ENCODE data around the gene TBR1. TPM values are rescaled to one million over a fixed set of nuclear protein-coding genes. Genes with fewer than 3 reads are reported as not detected.

The TBR1 gene
- total and polyA plus RNA-seq, 2 donors (not counting 3 experiments of a cell fraction or from before 2014, with no cell fraction given): 0.11 to 0.14 TPM

DNA sequence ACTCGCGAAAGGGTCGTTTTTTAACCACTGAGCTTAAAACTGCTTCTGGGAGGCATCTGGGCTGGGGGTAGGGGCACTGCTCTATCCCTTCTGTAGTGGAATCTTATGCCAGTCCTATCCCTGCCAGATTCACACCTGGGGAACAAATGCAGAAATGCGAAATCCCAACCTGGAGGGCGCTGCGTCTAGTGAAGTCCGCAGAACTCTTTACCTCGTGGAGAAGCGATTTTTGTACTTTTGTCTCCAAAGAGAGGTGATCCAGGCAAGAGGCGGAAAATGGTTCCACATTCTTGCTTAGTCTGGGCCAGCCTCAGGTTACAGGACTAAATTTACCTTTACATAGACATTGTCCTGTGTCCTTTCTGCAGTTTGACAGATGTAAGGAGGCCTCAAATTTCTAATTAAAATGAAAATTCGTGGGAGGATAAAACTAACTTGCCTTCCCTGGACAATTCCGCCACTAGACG, 10.4 kb downstream of the TBR1 start:
- TF ChIP-seq, protein P1, sequence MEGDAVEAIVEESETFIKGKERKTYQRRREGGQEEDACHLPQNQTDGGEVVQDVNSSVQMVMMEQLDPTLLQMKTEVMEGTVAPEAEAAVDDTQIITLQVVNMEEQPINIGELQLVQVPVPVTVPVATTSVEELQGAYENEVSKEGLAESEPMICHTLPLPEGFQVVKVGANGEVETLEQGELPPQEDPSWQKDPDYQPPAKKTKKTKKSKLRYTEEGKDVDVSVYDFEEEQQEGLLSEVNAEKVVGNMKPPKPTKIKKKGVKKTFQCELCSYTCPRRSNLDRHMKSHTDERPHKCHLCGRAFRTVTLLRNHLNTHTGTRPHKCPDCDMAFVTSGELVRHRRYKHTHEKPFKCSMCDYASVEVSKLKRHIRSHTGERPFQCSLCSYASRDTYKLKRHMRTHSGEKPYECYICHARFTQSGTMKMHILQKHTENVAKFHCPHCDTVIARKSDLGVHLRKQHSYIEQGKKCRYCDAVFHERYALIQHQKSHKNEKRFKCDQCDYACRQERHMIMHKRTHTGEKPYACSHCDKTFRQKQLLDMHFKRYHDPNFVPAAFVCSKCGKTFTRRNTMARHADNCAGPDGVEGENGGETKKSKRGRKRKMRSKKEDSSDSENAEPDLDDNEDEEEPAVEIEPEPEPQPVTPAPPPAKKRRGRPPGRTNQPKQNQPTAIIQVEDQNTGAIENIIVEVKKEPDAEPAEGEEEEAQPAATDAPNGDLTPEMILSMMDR (IDR thresholded peaks at IDR 0.05; ENCODE audit: extremely low read depth in 1 of 2, insufficient read depth in 1 of 2, low read depth in 1 of 2, low read length in 2 of 2): peak; percentile 56 to 60
- no peak for TF ChIP-seq EZH2 (IDR thresholded peaks at IDR 0.05; ENCODE audit: borderline replicate concordance, low read depth, low read length, severe bottlenecking)
- BruUV-seq (replicated peaks): no TSS peak
- dilution Hi-C loops (cut with MboI; ENCODE audit: extremely low pct_ligation_motif_present, low sequenced_read_pairs): no loop called here
- CTCF ChIA-PET: interaction anchor here (1.0 to 2.0 kb wide), 4 partner anchors 9 to 12 kb away, joined by 3 to 8 read pairs (median 4); partner anchors contain the start of gene TBR1
- Histone ChIP-seq H3K9ac (replicated peaks; ENCODE audit: extremely low read depth, insufficient read depth, low read length) (no peak overlapping the region), H3K4me1 (ENCODE audit: control insufficient read depth, extremely low read depth, insufficient read depth, low read length) (peaks cover 5% of the 10 kb centered on the region), H4K20me1 (replicated peaks; ENCODE audit: control insufficient read depth, extremely low read depth, insufficient read depth, low read length) (no peaks in the 10 kb centered on the region), H3K9me1 (replicated peaks; ENCODE audit: control insufficient read depth, extremely low read depth, insufficient read depth, low read length) (no peaks in the 10 kb centered on the region), H2AFZ (ENCODE audit: low read depth, low read length) (no peak overlapping the region), H3K79me2 (ENCODE audit: control insufficient read depth, insufficient read depth, low read length) (no peaks in the 10 kb centered on the region), H3K9me3 (replicated peaks; ENCODE audit: control insufficient read depth, insufficient read depth, low read length) (no peaks in the 10 kb centered on the region), H3K4me3 (replicated peaks in 1 of 3; ENCODE audit: insufficient read depth in 1 of 3, low read depth in 1 of 3, low read length in 3 of 3) (no peak overlapping the region), H3K27me3 (ENCODE audit: control insufficient read depth in 2 of 2, insufficient read depth in 2 of 2, low read length in 2 of 2) (peaks cover 75 to 100% of the 10 kb centered on the region in 2 experiments), H3K36me3 (ENCODE audit: control insufficient read depth in 2 of 2, extremely low read depth in 1 of 2, insufficient read depth in 2 of 2, low read length in 2 of 2) (no peaks in the 10 kb centered on the region), H3K27ac (ENCODE audit: insufficient read depth, low read depth, low read length) (no peak overlapping the region), H3K4me2 (ENCODE audit: insufficient read depth, low read length) (no peak overlapping the region)
- FAIRE-seq: peak; percentile 63
- DNase-seq (ENCODE audit: low read depth, low spot score): no peak
- intact Hi-C loops (cut with micrococcal nuclease): loop anchor here (5.0 kb wide), 1 partner anchor 701 kb away; no protein-coding TSS in a partner anchor
- POLR2A ChIA-PET: no interaction called here

DNA sequence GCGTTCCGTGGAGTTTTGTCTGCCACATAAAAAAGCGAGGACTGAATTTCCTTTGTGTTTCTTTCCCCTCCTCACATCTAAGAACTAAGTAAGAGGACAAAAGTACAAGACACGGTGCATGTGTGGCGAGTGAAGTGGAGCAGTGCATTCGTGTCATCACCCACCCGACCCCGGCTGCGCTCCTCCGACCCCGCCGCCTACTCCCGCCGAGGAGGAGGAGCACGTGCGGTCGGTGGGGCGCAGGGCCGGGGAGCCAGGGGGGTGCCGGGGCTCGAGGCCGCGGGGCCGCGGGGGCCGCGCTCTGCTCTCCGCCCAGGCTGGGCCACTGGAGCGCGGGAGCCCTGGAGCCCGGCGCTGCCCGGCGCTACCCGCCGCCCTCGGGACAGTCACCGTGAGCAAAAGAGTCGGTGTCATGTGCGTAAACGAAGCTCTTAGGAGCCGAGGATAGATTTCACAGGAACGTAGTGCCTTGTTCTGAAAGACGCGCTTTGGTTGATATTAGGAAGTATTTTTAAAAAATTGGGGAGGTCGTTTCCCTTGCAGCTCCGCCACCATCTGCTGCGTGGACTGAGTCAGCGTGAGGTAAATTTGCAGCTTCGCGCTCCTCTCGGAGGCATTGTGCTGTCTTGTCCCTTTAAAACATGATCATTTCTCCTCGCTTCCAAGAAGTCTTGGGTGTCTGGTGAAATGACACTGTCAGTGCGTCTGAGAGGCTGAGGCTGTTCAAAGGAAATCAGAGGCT, 11.0 kb downstream of the TBR1 start:
- dilution Hi-C loops (cut with MboI; ENCODE audit: extremely low pct_ligation_motif_present, low sequenced_read_pairs) (no loop called here), intact Hi-C loops (cut with micrococcal nuclease) (loop anchor here (1.0 to 5.0 kb wide), 2 partner anchors 519 to 700 kb away; no protein-coding TSS in a partner anchor)
- Histone ChIP-seq H3K36me3 (ENCODE audit: control insufficient read depth in 2 of 2, extremely low read depth in 1 of 2, insufficient read depth in 2 of 2, low read length in 2 of 2) (no peaks in the 10 kb centered on the region), H4K20me1 (replicated peaks; ENCODE audit: control insufficient read depth, extremely low read depth, insufficient read depth, low read length) (no peaks in the 10 kb centered on the region), H3K4me1 (ENCODE audit: control insufficient read depth, extremely low read depth, insufficient read depth, low read length) (peaks cover 5% of the 10 kb centered on the region), H3K27ac (ENCODE audit: insufficient read depth, low read depth, low read length) (no peak overlapping the region), H3K9me1 (replicated peaks; ENCODE audit: control insufficient read depth, extremely low read depth, insufficient read depth, low read length) (no peaks in the 10 kb centered on the region), H2AFZ (ENCODE audit: low read depth, low read length) (no peak overlapping the region), H3K9ac (replicated peaks; ENCODE audit: extremely low read depth, insufficient read depth, low read length) (no peak overlapping the region), H3K4me3 (replicated peaks in 1 of 3; ENCODE audit: insufficient read depth in 1 of 3, low read depth in 1 of 3, low read length in 3 of 3) (no peak overlapping the region), H3K79me2 (ENCODE audit: control insufficient read depth, insufficient read depth, low read length) (no peaks in the 10 kb centered on the region), H3K4me2 (ENCODE audit: insufficient read depth, low read length) (no peak overlapping the region), H3K27me3 (ENCODE audit: control insufficient read depth in 2 of 2, insufficient read depth in 2 of 2, low read length in 2 of 2) (peaks cover 71 to 100% of the 10 kb centered on the region in 2 experiments), H3K9me3 (replicated peaks; ENCODE audit: control insufficient read depth, insufficient read depth, low read length) (no peaks in the 10 kb centered on the region)
- ChIA-PET CTCF (interaction anchor here (0.7 to 1.0 kb wide), 3 partner anchors 11 to 519 kb away, joined by 3 to 4 read pairs (median 4); partner anchors contain the start of gene TBR1), POLR2A (interaction anchor here (0.7 kb wide), 1 partner anchor 13 kb away, joined by 3 read pairs; no protein-coding TSS in a partner anchor)
- TF ChIP-seq, protein P1 (IDR thresholded peaks at IDR 0.05; ENCODE audit: extremely low read depth in 1 of 2, insufficient read depth in 1 of 2, low read depth in 1 of 2, low read length in 2 of 2): no peak
- TF ChIP-seq POLR2A (IDR thresholded peaks at IDR 0.05; ENCODE audit: low read depth, low read length) (no peak), POLR2AphosphoS5 (IDR thresholded peaks at IDR 0.05; ENCODE audit: insufficient read depth, low read depth, low read length) (no peak), EZH2 (IDR thresholded peaks at IDR 0.05; ENCODE audit: borderline replicate concordance, low read depth, low read length, severe bottlenecking) (peak; percentile 78), FOS (IDR thresholded peaks at IDR 0.05; ENCODE audit: borderline replicate concordance, insufficient read depth, low read length) (no peak), JUN (IDR thresholded peaks at IDR 0.05; ENCODE audit: borderline replicate concordance, insufficient read depth, insufficient read length, low read depth) (no peak), GATA2 (IDR thresholded peaks at IDR 0.05; ENCODE audit: insufficient read depth, insufficient read length, low read depth, low read length) (no peak)
- TF ChIP-seq, protein P2, sequence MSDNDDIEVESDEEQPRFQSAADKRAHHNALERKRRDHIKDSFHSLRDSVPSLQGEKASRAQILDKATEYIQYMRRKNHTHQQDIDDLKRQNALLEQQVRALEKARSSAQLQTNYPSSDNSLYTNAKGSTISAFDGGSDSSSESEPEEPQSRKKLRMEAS (IDR thresholded peaks at IDR 0.05; ENCODE audit: insufficient read depth, insufficient read length): no peak
- FAIRE-seq (no peak), DNase-seq (ENCODE audit: low read depth, low spot score) (peak; percentile 39)
- no TSS peak for BruUV-seq (replicated peaks)

Measured in endothelial cell of umbilical vein (primary cell).